CD4-positive, alpha-beta T cell treated with Interleukin-2 at 100 ng/mL for 4 hours (primary cell): ENCODE results near the gene LAMTOR5.
"Not testable (repeated sequence)": the region's sequence is repeated elsewhere in the genome, so short reads cannot be mapped to it uniquely, and the experiment has no call there.

Experiments
- DNase-seq: peaks from one replicate; pipeline ENCODE4 v3.0.0-alpha.2; 2020; ENCODE audit warnings: low spot score

Gene LAMTOR5

GRCh38 chr1:110407260-110408210 is at the start of gene LAMTOR5:
TSS of gene LAMTOR5 (minus strand) at chr1:110407694. CDS start at chr1:110407620, 74 bp downstream.
- peak; percentile 95 for DNase-seq

GRCh38 chr1:110457206-110457605 is 49.7 kb upstream of the LAMTOR5 start:
- no peak for DNase-seq

DNA sequence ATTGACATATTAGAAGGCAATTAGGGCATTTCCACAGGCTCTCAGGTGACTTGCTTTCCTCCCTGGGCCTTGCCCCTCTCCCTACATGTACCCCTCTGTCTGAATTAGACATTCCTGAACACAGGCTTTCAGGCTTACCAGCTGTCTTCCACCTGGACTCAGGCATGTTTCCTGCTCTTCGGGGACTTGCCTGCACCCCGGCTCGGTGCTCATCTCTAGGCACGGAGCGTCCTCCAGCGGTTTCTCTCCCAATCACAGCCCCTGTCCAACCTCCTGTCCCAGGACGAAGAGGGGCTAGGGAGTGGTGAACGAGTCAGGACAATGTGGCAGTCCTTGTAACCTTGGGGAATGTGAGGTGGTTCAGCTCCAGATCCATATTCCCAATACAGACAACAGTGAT is 47.7 kb upstream of the LAMTOR5 start:
- no peak for DNase-seq

GRCh38 chr1:110454328-110454727 is 46.8 kb upstream of the LAMTOR5 start:
- DNase-seq: no peak

GRCh38 chr1:110453829-110454228 is 46.3 kb upstream of the LAMTOR5 start:
- DNase-seq: no peak

GRCh38 chr1:110452330-110452729 is 44.8 kb upstream of the LAMTOR5 start:
- no peak for DNase-seq

DNA sequence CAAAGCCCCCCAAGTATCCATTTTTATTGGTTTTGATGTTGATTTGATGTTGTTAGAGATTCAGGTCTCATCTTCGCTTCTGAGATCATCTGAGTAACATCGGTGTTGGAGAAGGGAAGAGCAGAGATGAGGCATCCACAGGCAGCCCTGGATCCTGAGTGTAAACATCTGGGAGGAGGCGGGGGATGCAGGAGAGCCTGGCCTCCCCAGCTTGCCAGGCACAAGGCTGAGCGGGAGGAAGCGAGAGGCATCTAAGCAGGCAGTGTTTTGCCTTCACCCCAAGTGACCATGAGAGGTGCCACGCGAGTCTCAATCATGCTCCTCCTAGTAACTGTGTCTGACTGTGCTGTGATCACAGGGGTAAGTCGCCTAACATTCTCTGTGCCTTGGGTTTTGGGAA is 43.4 kb upstream of the LAMTOR5 start, which contains the start of gene PROK1:
Gene PROK1 (plus strand): TSS at position 221 of the 400 bp plus-strand sequence. CDS start 68 bp downstream, at position 289.
- no peak for DNase-seq

GRCh38 chr1:110449661-110450651 is 42.5 kb upstream of the LAMTOR5 start:
- no peak for DNase-seq

DNA sequence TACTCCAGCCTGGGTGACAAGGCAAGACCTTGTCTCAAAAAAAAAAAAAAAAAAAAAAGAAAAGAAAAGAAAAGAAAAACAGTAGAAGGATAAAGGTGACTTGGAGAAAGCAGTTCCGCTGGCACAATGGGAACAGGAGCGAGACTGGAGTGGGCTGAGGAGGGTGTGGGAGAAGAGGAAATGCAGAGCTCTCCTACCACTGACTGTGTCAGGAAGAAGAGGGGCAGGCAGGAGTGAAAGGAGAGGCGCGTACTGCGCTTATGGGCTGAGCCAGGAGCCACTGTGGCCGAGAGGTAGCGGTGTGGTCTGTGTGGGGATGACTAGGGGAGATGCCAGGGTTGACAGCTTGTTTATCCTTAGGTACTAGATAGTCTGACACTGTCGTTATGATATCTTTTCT is 37.1 kb upstream of the LAMTOR5 start:
- no peak for DNase-seq

- no peak for DNase-seq
These were observed 36.0 kb upstream of the LAMTOR5 start for GRCh38 chr1:110443451-110443850.

- DNase-seq: no peak
These were observed 34.4 kb upstream of the LAMTOR5 start for GRCh38 chr1:110441888-110442287.

GRCh38 chr1:110440877-110441276 is 33.4 kb upstream of the LAMTOR5 start:
- DNase-seq: no peak

DNA sequence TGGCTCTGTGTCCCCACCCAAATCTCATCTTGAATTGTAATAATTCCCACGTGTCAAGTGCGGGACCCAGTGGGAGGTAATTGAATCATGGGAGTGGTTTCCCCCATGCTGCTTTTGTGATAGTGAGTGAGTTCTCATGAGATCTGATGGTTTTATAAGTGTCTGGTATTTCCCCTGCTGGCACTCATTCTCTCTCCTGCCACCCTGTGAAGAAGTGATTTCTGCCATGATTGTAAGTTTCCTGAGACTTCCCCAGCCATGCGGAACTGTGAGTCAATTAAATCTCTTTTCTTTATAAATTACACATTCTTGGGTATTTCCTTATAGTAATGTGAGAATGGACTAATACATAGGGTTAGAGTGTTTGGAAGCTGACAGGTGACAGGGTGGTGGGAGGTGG is 32.4 kb upstream of the LAMTOR5 start:
- DNase-seq: not testable (repeated sequence)

- DNase-seq: no peak
These were observed 31.4 kb upstream of the LAMTOR5 start for GRCh38 chr1:110438893-110439292.

DNA sequence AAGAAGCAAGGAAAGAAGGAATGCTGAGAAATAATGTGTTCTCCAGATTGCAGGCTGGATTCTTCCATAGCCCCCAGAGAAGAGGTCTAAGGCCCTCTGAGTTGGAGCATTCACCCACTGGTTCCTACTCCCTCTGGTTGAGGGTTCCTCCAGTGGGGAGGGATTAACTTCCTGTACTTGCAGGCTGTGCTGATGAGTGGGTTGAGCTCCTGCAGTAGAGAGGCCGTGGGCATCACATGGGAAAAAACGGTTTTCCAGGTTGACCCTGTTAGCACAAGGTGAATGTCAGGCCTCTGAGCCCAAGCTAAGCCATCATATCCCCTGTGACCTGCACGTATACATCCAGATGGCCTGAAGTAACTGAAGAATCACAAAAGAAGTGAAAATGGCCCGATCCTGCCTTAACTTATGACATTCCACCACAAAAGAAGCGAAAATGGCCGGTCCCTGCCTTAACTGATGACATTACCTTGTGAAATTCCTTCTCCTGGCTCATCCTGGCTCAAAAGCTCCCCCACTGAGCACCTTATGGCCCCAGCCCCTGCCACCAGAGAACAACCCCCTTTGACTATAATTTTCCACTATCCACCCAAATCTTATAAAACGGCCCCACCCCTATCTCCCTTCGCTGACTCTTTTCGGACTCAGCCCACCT is 30.3 kb upstream of the LAMTOR5 start:
- not testable (repeated sequence) for DNase-seq

DNA sequence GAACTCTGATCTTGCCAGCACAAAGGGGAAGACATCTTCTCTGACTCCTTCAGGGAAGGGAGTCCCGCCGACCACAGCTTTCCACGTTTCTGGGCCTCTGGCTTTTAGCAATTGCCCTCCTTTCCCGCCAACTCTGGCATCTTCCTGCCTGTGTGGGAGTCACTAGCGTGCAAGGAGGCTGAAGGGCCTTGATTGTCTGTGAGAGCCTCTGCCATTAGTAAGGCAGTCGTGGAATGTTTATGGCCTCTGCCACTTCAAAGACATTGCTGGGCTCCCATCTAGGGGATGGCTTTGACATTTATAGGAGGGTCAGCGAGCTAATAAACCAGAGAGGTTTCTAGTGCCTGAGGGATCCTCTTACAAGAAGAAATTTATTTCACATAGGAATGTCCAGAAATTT is 29.1 kb upstream of the LAMTOR5 start:
- no peak for DNase-seq

DNA sequence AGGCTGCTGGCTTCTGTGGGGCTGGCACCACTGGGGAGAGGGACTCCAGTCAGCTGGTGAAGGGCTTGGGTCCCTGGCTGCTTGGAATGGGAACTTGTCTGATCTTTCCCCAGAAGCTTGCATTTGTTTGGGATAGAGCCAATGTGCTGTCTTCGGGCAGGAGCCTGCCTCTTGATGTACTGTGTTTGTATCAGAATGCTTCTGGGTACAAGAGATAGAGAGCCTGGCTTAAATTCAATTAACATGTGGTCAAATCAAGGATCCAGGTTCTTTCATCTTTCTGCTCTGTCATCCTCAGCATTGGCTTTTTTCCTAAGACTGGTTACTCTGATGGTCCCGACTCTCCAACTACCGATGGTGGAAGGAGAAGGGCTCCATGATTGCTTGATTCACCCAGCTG is 27.5 kb upstream of the LAMTOR5 start:
- DNase-seq: no peak

- DNase-seq: no peak
These were observed 26.3 kb upstream of the LAMTOR5 start for GRCh38 chr1:110433803-110434202.

DNA sequence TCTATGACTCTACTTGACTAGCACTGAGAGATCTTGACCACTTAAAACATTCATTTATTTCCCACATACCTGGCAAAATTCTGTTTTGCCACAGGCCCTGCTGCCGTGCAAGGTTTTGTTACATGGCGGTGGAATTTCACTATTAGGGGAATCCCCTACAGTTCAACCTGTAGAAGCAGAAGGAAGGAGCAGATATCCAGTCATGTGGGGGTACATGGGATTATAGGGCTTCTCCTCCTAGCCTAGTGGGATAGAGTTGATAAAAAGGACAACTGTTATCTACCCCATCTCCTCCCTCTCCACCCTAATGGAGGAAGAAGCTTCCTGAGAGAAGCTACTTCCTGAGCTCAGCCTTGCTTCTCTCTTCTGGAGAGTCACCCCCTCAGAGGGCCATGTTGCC is 25.7 kb upstream of the LAMTOR5 start:
- DNase-seq: no peak

DNA sequence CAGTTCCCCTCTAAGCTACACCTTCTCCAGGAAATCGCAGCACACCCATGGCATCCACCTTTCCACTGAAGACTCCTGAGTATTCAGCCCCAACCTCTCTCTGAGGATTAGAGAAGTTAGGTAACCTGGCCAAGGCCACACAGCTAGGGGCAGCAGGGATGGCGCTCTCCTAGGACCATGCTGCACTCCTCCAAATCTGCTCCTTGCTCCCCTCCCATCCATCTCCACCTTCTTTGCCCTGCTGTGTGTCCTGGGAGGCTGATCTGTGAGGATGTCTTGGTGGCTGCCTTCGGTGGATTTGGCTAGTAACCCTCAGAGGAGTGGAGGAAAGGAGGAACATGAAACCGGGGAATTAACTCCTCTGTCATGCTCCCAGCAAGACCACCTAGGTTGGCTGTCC is 23.4 kb upstream of the LAMTOR5 start:
- DNase-seq: no peak

DNA sequence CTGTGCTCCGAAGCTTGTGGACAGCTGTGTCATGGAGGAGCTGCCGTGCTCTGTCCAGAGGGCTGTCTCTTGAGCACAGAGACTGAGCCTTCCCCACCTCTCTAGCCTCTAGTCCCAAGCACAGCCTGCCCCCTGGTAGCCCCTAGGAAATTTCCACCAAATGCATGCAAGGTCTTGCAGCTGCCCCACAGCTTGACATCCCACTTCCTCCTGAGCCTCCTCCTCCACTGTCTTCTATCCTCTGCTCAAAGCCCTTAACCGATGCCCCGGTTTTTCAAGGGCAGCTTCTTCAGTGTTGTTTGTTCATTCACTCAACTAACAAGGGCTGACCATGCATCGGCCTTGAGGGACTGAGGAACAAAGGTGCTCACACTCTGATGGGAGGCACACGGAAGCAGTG is 22.9 kb upstream of the LAMTOR5 start:
- no peak for DNase-seq

DNA sequence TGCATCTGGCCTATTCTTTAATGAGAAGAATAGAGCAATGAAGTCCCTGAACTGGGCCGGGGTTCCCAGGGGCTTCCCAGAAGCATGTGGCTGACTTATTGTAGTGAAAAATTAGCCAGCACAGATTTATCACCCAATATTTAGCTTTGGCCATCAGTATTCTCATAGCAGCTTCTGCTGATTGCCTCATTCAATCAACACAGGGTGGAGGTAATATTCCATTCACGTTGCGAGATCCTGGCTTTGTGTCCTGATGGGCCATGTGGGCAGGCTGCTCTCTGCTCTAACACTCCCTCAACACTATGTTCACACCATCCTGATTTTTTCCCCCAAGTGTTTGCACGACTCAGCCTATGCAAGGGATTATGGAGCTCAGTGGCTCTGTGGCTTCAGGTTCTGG is 21.5 kb upstream of the LAMTOR5 start:
- DNase-seq: no peak
